HG03159 (cell line): ENCODE measurements around the gene TTC9B.

ENCODE experiments used
- ATAC-seq: cut with Tn5 transposase; IDR thresholded peaks from one replicate; pipeline ENCODE4 v1.9.1; 2021; ENCODE audit warnings: mild to moderate bottlenecking, moderate library complexity; ENCODE audit not compliant: unreplicated experiment

TTC9B gene

DNA sequence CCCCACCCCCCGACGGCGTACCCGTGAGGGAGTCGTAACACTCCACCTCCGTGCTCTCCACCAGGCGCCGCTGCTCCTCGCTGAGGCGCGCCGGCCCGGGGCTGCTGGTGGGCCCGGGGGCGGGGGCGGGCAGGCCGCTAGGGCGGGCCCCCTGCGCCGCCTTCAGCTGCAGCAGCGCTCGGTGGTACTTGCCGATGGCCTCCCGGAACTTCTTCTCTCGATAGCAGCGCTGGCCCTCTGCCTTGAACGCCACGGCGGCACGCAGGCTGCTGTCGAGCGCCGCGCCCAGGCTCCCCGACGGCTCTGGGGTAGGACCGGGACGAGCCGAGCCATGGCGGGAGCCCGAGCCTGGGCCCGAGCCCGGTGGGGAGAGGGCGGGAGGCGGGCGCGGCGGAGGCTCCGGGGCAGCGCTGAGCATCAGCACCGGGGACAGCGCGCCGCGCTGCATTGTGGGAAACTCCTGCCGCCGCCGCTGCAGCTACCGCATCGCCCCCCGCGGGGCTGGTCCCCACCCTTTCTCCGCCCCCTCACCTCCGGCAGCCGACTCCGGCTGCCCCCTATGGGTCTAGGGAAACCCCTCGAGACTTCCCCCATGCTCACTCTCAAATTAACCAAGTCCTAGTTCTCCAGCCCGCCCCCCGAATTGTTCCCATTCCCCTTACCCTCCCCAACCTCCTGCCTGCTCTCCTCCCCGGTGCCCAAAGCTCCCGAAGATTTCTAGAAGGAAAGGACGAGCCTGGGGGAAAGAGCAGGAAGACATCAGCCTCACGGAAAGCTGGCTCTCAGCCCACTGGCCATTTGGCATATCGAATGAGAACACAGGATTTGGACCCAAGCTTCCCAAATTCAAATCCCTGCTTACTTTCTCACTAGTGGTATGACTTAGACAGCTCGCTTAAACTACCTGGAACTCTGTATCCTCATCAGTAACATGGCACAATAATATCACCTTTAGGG, at the start of gene TTC9B:
Gene TTC9B, minus strand, starts transcription at position 451 of the 957 bp plus-strand sequence. Its CDS starts 3 bp downstream, at position 448.
- ATAC-seq = no peak

DNA sequence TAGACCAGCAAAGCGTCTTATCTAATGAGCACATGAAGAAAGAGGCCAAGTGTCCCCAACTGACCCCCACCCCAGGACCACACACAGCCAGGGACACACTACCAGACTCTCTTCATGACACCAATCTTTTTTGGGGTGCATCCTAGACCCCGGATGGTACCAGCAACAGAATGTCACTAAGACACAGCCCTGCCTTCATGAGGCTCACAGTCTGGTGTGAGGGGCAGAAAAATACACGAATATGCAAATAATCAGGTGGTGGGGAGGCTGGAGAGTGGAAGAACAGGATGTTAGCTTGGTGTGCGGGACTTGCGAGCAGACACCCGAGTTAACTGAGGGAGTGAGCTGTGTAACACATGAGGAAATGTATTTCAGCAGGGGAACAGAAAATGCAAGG, 49.4 kb upstream of the TTC9B start:
- no peak for ATAC-seq

DNA sequence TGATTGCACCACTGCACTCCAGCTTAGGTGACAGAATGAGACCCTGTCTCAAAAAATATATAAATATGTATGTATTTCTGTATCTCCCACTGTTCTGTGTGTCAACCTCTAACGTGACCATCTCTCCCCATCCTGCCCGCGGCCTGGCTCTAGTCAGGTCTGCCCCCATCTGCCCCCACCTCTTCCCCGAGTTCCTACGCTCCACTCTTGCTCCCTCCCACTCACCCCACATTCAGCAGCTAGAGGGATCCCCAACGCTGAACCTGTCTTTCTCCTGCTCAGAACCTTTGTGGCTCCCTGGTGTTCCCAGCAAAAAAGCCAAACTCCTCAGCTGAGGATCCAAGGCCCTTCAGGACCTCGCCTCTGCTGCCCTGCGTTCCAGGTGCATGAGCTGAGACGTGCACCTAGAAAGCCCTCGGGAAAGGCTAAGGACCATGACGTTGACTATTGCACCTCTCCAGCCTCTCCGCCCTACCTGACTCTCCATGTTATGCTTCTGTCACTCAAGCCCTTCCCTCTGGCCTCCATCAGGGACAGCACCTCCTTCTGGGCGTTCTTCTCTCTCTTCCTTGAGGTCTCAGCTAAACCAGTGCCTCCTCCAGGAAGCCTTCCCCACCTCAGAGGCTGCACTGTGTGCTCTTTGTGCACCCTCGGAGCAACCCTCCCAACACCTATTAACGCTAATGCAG, 48.9 kb upstream of the TTC9B start:
- no peak for ATAC-seq

DNA sequence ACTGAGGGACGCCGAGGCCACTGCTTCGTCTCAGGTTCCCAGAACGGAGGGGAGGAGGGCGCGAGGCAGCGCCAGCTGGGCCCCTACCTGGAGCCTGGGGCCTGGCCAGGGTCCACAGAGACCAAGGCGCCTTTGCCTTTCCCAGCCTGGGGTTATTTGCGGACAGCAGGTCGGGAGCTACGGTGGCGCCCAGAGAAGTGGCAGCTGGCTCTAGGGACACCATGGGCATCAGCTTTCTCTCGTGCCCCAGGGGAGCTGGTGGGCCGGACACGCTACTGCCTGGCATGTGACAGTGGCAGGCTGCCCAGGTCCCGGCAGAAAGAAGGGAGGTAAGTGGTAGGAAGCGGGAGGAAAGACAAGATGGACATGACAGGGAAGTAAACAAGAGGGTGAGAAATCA, 47.9 kb upstream of the TTC9B start:
- no peak for ATAC-seq

DNA sequence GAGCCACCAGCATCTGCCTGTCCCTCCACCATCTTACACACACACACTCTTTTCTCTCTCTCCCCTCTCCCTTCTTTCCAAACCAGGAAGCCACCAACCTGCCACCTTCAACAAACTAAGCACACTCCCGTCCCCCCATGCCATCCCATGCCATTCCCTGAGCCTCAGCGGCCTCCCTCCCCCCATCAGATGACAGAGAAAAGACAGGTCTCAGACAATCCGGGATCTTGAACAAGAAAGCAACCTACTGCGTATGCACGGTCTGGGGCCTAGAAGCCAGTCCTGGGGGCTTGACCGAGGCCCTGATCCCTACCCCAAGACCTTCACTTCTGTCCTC, 47.5 kb upstream of the TTC9B start:
- no peak for ATAC-seq

DNA sequence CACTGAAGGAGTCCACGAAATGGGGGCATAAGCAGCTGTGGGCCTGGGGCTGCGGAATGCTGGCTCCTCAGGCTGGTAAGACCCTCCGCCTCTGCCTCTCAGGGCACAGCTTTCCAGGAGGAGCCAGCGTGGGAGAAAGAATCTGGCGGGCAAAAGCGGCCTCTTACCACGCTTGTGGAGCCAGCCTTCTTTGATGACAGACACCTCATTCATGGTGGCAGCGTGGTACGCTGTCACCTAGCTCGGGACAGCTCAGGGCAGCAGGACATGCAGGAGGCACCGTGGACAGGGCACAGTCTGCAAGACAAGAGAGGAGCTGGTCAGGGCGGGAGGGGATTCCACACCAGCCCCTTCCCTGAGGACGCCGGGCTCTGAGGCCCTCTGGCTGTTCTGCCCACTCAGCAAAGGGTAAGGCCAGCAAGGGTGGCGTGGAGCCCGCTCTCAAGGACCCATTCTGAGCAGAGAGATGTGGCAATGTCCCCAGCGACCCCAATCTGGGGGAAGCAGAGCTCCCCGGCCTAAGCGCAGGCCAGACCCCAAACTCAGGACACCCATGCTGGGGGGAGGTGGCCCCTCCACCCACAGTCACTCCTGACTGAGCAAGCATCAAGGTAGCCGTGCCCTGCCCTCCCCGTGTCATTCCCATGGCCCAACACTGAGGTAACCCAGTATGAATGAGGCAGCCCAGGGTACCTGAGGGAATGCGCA, 47.0 kb upstream of the TTC9B start:
- no peak for ATAC-seq

DNA sequence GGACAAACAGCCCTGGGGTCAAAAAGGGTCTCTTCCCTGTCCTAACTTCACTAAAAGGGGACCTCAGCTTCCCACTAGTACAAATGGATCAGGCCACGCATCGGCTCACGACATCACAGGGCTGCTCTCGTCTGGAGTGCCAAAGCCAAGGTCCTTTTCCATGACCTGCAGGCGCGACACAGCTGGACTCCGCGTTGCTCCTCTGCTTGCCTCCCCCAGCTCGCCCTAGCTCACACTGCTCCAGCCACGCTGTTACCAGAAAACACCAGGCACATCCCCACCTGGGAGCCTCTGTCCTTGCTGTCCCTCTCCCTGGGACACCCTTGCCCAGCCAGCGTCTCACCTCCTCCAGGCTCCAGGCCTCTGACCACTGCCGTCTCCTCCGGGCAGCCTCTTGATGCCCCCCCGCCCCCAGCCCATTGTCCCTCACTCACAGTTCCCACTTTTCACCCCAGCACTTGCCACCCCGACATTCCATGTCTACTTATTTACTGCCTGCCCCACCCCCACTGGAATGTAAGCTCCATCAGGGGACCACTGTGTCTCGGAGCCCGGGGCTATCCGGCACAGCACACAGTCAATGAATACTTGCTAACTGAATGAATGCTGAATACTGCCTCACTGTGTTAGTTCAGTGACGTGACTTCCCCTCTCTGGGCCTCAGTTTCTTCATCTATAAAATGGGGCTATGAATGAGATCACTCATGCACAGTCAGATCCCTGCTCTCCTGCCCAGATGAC, 46.3 kb upstream of the TTC9B start:
- ATAC-seq = no peak

DNA sequence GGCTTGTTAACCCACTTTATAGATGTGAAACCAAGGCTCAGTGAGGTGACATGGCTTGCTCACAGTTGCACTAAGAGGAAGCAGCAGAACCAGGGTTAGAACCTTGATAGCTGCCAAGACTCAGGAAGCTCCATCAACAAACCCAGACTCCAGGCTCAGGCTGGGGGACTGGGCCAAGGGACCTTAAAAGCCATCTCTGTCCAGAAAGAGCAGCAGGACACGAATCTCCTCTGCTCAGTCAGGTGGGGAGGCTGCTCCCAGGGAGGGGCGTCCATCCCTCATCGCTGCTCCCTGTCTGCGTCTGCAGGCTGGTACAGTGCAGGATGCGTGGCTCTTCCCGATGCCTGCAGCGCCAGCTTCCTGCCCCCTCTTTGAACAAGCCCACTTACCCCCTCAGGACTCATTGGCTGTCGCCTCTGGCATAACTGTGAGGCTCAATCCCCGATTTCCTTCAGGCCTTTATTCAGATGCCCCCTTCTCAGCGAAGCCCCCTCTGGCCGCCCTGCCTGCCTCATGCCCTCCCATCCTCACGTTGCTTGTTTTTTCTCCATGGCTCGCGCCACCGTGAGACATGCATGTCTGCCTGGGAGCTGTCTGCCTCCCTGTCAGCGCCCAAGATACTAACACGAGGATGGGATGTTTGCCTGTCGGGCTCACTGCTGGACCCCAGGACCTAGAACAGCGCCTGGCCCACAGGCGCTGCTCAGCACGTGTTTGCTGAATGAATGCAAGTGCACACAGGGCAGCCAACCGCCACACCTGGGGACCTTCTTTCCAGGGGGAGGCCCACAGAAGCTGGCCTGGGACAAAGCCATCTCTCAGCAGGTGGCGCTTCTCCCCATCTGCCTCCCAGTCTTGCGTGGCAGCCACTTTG, 45.5 kb upstream of the TTC9B start:
- ATAC-seq = no peak

DNA sequence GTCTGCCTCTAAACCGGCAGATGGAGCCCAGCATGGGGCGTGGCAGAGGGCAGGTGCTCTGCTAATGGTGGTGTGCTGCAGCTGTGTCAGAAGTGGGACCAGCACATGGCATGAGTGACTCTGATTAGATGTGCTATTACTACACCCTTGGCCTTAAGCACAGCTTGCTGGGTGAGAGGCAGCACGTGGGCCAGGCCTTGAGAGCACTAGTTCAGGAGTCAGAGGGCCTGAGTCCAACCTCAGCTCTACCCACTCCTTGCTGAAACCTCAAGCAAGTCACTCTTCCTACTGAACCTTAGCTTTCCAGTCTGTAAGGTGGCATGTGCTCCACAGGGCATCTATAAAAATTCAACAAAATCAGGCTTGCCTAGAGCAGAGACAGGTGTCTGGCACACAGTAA, 44.2 kb upstream of the TTC9B start:
- ATAC-seq = no peak

DNA sequence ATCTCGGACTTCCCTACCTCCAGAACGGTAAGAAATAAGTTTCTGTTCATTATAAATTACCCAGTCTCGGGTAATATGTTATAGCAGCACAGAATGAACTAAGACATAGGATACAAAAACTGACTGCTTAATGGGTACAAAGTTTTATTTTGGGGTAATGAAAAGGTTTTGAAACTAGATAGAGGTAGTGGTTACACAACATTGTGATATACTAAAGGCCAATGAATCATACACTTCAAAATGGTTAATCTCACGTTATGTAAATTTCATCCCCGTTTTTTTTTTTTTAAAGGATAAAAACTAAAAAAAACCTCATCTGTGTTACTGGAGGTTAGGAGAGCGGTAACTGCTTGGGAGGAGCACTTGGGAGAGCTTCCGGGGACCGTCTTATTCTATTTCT, 43.4 kb upstream of the TTC9B start:
- no peak for ATAC-seq

DNA sequence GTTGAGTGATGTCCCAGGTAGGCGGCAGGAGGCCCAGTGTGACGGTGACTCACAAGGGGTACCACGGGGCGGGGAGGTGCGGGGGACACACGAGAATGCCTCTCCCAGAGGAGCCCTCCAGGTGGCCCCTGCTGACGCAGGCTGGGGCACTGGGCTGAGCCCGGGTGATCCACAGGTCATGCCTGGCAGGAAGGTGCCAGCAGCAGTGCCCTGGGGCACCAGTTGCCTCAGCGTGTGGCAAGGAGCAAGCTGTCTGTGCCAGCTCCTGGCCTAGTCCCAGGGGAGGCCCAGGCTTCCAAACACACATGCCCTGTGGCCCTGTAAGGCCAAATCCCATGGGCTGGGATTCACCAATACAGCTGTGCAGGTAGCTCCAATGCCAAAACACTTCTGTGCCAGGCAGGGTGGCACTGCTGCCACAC, 38.9 kb upstream of the TTC9B start:
- no peak for ATAC-seq

DNA sequence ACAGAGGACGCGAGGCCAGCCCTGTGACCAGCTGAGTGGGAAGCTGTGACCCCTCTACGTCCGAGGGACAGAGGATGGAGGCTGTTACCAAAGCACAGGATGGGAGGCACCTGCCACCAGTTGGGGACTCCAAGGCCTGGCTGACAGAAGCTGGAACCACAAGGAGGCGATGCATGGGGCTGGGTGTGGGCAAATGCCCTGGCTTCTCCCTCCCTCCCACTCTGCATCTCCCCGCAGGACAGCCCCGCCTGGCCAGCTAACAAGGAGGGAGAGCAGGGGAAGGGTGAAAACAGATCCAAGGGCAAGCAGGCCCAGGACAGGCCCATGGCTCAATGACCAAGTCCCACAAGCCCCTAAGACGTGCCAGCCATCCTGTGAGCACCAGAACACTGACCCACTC, 38.3 kb upstream of the TTC9B start:
- no peak for ATAC-seq

DNA sequence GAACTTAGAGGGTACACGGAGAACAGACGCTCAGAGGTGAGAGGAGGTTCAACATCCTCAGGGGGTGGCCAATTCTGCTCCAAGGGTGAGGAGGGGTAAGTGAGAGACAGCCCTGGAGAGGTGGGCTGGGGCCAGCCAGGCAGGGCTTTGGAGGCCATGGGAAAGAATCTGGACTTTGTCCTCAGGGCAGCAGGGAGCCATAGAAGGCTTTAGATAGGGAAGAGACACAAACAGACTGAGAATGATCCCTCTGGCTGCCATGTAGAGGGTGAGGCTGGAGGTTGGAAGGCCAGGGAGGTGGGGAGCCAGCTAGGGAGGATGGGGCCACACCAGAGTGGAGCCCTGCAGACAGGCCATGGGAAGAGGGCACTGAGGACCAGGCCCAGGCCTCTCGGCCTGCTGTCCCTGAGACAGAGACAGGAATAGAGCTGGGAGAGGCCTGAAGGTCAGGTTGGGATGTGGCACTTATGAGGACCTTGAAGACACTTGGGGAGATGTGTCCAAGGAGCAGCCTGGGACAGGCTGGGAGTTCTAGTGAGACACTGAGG, 37.5 kb upstream of the TTC9B start:
- ATAC-seq = no peak

DNA sequence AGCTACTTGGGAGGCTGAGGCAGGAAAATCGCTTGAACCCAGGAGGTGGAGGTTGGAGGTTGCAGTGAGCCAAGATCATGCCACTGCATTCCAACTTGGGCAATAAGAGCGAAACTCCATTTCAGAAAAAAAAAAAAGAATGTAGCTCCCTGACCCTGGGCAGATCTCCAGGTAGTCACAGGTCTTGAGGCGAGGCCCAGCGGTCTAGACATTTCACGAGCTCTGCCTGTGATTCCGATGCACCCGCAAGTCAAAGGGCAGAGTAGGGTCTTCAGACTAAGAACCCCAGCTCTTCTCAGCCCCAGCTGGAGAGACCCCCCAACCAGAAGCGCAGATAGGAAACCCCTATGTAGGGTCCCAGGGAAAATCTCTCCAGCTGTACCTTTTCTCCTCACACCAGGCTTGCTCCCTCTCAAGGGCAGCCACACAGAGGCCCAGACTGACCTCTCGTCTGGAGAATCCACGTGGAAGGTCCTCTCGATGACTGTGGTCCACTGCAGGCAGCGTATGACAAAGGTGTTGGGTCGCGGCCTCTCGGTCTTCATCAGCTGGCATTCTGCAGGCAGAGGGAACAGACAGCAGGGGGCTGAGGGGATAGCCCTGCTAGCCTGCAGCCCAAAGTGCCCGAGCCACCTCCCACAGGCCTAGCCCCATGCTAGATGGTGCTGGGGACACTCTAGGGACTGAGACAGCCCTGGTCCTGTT, 36.7 kb upstream of the TTC9B start:
- ATAC-seq = no peak

DNA sequence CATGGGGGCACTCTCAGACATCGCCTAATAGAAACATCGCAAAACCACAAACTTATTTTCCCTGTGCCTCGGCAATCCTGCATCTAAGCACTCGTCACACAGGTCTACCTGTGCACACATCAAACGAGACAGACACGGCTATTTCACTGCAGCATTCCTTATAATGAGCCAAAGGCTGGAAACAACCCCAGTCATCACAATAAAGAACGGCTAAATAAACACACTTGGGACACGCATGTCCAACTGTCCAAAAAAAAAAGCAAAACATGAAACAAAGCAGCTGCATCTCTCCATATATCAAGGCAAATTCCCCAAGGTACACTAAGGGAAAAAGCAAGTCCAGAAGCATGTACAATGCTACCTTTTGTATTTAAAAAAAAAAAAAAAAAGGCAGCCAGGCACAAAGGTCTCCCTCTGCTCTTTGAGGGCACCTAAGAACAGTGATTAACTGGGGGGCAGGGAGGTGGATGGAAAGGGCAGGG, 35.5 kb upstream of the TTC9B start:
- no peak for ATAC-seq

DNA sequence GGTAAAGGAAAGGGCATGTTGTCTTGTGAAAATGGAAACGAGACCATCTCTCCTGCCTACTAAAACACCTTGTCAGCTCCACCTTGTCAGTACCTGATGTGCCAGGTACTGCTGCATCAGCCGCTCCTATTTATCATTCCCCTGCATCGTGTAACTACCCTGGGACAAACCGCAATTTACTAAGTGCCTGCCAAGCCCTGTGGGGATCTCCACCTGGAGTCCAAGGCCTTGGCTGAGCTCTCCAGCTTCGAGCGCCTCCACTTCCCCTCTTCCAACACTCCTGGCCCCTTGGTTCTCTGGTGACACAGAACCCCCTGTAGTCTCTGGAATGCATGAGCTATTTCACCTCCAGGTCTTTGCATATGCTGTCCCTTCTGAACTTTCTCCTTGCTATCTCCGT, 34.2 kb upstream of the TTC9B start:
- no peak for ATAC-seq

DNA sequence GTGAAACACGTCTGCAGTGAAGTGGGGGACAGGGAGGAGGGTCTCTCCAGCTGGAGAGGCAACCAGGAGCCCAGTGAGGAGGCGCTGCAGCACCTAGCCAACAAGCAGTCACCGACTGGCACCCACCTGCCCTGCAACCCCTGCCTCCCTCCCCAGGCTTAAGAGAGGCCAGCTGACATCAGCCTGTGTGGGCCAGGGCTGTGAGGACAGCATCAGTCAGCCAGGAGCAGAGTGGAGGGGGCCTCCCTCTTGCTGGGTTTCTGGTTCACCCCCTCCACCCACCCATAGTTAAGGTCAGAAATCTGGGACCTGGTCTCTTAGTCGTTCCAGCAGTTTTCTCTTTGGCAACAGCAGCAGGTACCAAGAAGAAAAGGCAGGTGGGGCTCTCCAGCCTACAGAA, 33.8 kb upstream of the TTC9B start:
- no peak for ATAC-seq

DNA sequence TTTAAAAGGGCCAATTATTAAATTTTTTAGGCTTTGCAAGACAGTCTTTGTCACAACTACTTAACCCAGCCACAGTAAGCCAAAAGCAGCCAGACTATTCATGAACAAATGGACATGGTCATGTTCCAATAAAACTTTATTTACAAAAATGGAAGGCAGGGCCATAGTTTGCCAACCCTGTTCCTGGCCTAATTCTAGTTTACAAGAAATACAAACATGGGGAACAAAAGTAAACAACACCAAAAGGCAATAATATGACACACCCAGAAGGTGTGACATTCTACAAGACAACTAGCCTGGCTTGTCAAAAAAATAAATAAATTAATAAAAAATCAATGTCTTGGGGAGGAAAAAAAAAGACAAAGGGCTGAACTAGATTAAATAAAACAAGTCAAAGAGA, 33.1 kb upstream of the TTC9B start:
- ATAC-seq = no peak

DNA sequence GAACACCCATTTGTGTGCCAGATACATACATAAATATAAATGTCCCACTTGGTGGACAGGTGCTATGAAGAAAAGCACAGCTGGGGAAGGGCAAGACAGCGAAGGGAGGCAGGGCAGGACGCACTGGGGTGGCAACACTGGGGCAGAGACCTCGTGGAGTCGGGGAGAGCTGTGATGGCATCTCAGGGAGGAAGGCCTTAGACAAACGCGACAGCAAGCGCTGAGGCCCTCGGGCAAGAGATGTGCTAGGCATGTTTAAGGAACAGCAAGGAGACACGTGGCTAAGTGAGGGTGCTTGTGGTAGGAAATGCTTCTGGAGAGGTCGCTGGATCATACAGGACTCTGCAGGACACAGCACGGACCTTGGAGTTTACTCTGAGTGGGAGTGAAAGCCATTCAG, 31.6 kb upstream of the TTC9B start:
- ATAC-seq = no peak
